Osteocyte (in vitro differentiated cells): ENCODE measurements around the gene KCNS1. TPM values are rescaled to one million over a fixed set of nuclear protein-coding genes. Genes with fewer than 3 reads are reported as not detected.

Source experiments
- DNase-seq: peaks from one replicate; pipeline ENCODE4 v3.0.0; 2021; ENCODE audit warnings: mixed read lengths; ENCODE audit not compliant: unreplicated experiment; ENCODE audit errors: extremely low spot score
- H3K27ac Mint-ChIP-seq: one replicate; pipeline ENCODE4 v1.8.0; 2021; ENCODE audit warnings: mild to moderate bottlenecking, mixed read lengths; ENCODE audit not compliant: unreplicated experiment
- H3K27me3 Mint-ChIP-seq: one replicate; pipeline ENCODE4 v1.8.0; 2021; ENCODE audit warnings: mixed read lengths; ENCODE audit not compliant: unreplicated experiment
- H3K36me3 Mint-ChIP-seq: one replicate; pipeline ENCODE4 v1.8.0; 2021; ENCODE audit warnings: mixed read lengths; ENCODE audit not compliant: unreplicated experiment
- H3K4me1 Mint-ChIP-seq: one replicate; pipeline ENCODE4 v1.8.0; 2021; ENCODE audit warnings: mixed read lengths; ENCODE audit not compliant: unreplicated experiment
- H3K4me3 Mint-ChIP-seq: one replicate; pipeline ENCODE4 v1.8.0; 2021; ENCODE audit warnings: mild to moderate bottlenecking, moderate library complexity, mixed read lengths; ENCODE audit not compliant: unreplicated experiment
- H3K9me3 Mint-ChIP-seq: one replicate; pipeline ENCODE4 v1.8.0; 2021; ENCODE audit warnings: mixed read lengths; ENCODE audit not compliant: unreplicated experiment
- CTCF ChIP-seq: fragments of 200-600 bp; sonication (generic); IDR thresholded peaks from 2 replicates; pipeline ENCODE4 v1.5.0; 2021; ENCODE audit warnings: antibody characterized with exemption, mild to moderate bottlenecking, moderate library complexity
- total RNA-seq: library from RNA; stranded (reverse); gene quantifications from 2 replicates; pipeline ENCODE4 v1.2.1, GENCODE V29; 2021

KCNS1 gene
- total RNA-seq, 1 donor from 2014 or later: 0.30 TPM

- no peak overlapping the region for H3K4me3 Mint-ChIP-seq
- no peaks in the 10 kb centered on the region for H3K36me3 Mint-ChIP-seq
- no peak overlapping the region for H3K27ac Mint-ChIP-seq
These were observed 6.7 kb downstream of the KCNS1 start for GRCh38 chr20:45094201-45094600.

GRCh38 chr20:45092898-45093297 is 8.0 kb downstream of the KCNS1 start:
- no peak for TF ChIP-seq CTCF
- H3K27ac Mint-ChIP-seq: no peak overlapping the region
- no peak for DNase-seq
- peaks cover 3% of the 10 kb centered on the region for H3K27me3 Mint-ChIP-seq
- no peaks in the 10 kb centered on the region for H3K36me3 Mint-ChIP-seq
- peaks cover 48% of the 10 kb centered on the region for H3K4me1 Mint-ChIP-seq
- H3K4me3 Mint-ChIP-seq: no peak overlapping the region
- H3K9me3 Mint-ChIP-seq: peaks cover 4% of the 10 kb centered on the region

More at GRCh38 chr20:45094201-45094600, 6.7 kb downstream of the KCNS1 start:
- DNase-seq: no peak
- peaks cover 3% of the 10 kb centered on the region for H3K27me3 Mint-ChIP-seq
- peaks cover 39% of the 10 kb centered on the region for H3K4me1 Mint-ChIP-seq
- peaks cover 4% of the 10 kb centered on the region for H3K9me3 Mint-ChIP-seq
- no peak for TF ChIP-seq CTCF

GRCh38 chr20:45091366-45091765 is 9.6 kb downstream of the KCNS1 start:
- H3K36me3 Mint-ChIP-seq: no peaks in the 10 kb centered on the region
- H3K4me3 Mint-ChIP-seq: no peak overlapping the region
- H3K27ac Mint-ChIP-seq: no peak overlapping the region
- no peak for TF ChIP-seq CTCF
- DNase-seq: no peak
- H3K27me3 Mint-ChIP-seq: no peaks in the 10 kb centered on the region
- H3K4me1 Mint-ChIP-seq: peaks cover 57% of the 10 kb centered on the region
- H3K9me3 Mint-ChIP-seq: peaks cover 9% of the 10 kb centered on the region

GRCh38 chr20:45090481-45090880 is 10.4 kb downstream of the KCNS1 start:
- TF ChIP-seq CTCF: no peak
- Mint-ChIP-seq H3K27me3 (no peaks in the 10 kb centered on the region), H3K36me3 (no peaks in the 10 kb centered on the region), H3K4me1 (peaks cover 54% of the 10 kb centered on the region), H3K4me3 (no peak overlapping the region), H3K9me3 (peaks cover 9% of the 10 kb centered on the region), H3K27ac (peak overlapping the region; percentile 76)
- no peak for DNase-seq

GRCh38 chr20:45088247-45088646 is 12.7 kb downstream of the KCNS1 start:
- DNase-seq: no peak
- Mint-ChIP-seq H3K27me3 (no peaks in the 10 kb centered on the region), H3K4me3 (no peak overlapping the region), H3K27ac (peak overlapping the region; percentile 98), H3K4me1 (peaks cover 49% of the 10 kb centered on the region), H3K36me3 (peaks cover 3% of the 10 kb centered on the region), H3K9me3 (peaks cover 9% of the 10 kb centered on the region)
- no peak for TF ChIP-seq CTCF
